ENCODE measurements around the gene WDR74. TPM values are rescaled to one million over a fixed set of nuclear protein-coding genes. Genes with fewer than 3 reads are reported as not detected.

WDR74 gene
- total and polyA plus RNA-seq, 9 of the 15 experiments (the other 6 are each of a cell fraction or from before 2014, with no cell fraction given) = 32.7 to 210 (median 114) TPM

- FAIRE-seq (no peak), DNase-seq (ENCODE audit: extremely low read depth in 1 of 4, low spot score in 3 of 4) (peak in 2 of 4 experiments; percentile 42 to 48), ATAC-seq (peak; percentile 20)
- Histone ChIP-seq H3K4me1 (replicated peaks in 1 of 2; ENCODE audit: control insufficient read depth in 2 of 2, insufficient read depth in 2 of 2, low read length in 2 of 2) (peaks cover 7 to 17% of the 10 kb centered on the region in 2 experiments; a peak in 4 of 5 replicates), H3K4me2 (ENCODE audit: insufficient read depth, low read length) (peak overlapping the region; percentile 98), H3K79me2 (ENCODE audit: control insufficient read depth, insufficient read depth, low read length) (peaks cover 51% of the 10 kb centered on the region), H2AFZ (ENCODE audit: low read depth, low read length) (peak overlapping the region; percentile 96), H3K9ac (ENCODE audit: insufficient read depth in 1 of 2, low read depth in 2 of 2, low read length in 2 of 2) (peak overlapping the region; percentile 86 to 96), H3K27ac (ENCODE audit: extremely low read depth, low read depth, low read length) (peak overlapping the region; percentile 98), H4K20me1 (replicated peaks; ENCODE audit: control insufficient read depth, insufficient read depth, low read length) (peaks cover 5% of the 10 kb centered on the region; the same call in 1 of the 2 replicates), H3K4me3 (peak overlapping the region; percentile 94), H3K9me3 (replicated peaks; ENCODE audit: control insufficient read depth, insufficient read depth, low read depth, low read length) (no peaks in the 10 kb centered on the region), H3K9me1 (ENCODE audit: control insufficient read depth, insufficient read depth, low read length) (no peaks in the 10 kb centered on the region), H3K36me3 (ENCODE audit: control insufficient read depth, insufficient read depth, low read length) (peaks cover 60% of the 10 kb centered on the region), H3K27me3 (ENCODE audit: control insufficient read depth in 2 of 2, insufficient read depth in 2 of 2, low read length in 2 of 2) (no peaks in the 10 kb centered on the region)
- no TSS peak for BruUV-seq (replicated peaks)
- in situ Hi-C loops (cut with MboI) (no loop called here), intact Hi-C loops (cut with micrococcal nuclease) (loop anchor here (1.0 kb wide), 1 partner anchor 26 kb away; the partner anchor contains the start of gene NXF1)
- WGBS (ENCODE audit: insufficient coverage, low coverage, missing lambda C conversion rate) = under 1% methylated on average over 26 of the region's 33 CpGs
- POLR2A ChIA-PET = interaction anchor here (0.6 to 4.9 kb wide), 17 partner anchors 8 to 1948 kb away, joined by 3 to 97 read pairs (median 11); partner anchors contain the start of genes SLC3A2, WDR74 and ZBTB3
- CTCF ChIA-PET (ENCODE audit: low intra/inter-chr PET ratio) = no interaction called here
- TF ChIP-seq EWSR1 (IDR thresholded peaks at IDR 0.05; ENCODE audit: borderline replicate concordance, low read depth, partially characterized antibody) (no peak), KLF6 (CRISPR knock-in tag; IDR thresholded peaks at IDR 0.05; ENCODE audit: borderline replicate concordance) (no peak), DNMT1 (IDR thresholded peaks at IDR 0.05) (no peak), ZNF384 (IDR thresholded peaks at IDR 0.05; ENCODE audit: low read depth, low read length) (no peak), NFXL1 (CRISPR knock-in tag; IDR thresholded peaks at IDR 0.05) (no peak), STAT5A (IDR thresholded peaks at IDR 0.05; ENCODE audit: borderline replicate concordance, low read length) (no peak), NKRF (IDR thresholded peaks at IDR 0.05; ENCODE audit: borderline replicate concordance) (peak; percentile 44), SAP30 (IDR thresholded peaks at IDR 0.05; ENCODE audit: borderline replicate concordance, insufficient read depth, low read depth, low read length, poor library complexity, severe bottlenecking) (peak; percentile 8), ESRRB (CRISPR knock-in tag; IDR thresholded peaks at IDR 0.05; ENCODE audit: borderline replicate concordance) (no peak), IFI16 (CRISPR knock-in tag; IDR thresholded peaks at IDR 0.05) (no peak), NFIC (IDR thresholded peaks at IDR 0.05) (no peak), MECOM (CRISPR knock-in tag; IDR thresholded peaks at IDR 0.05) (no peak), PYGO2 (tag; IDR thresholded peaks at IDR 0.05) (no peak), ZNF740 (CRISPR knock-in tag; IDR thresholded peaks at IDR 0.05) (peak; percentile 90), ZNF740 (tag; IDR thresholded peaks at IDR 0.05) (peak in 1 of 2 experiments; percentile 70; a peak in 2 of 4 replicates), CEBPB (tag; IDR thresholded peaks at IDR 0.05) (no peak), VEZF1 (CRISPR knock-in tag; IDR thresholded peaks at IDR 0.05) (peak; percentile 46; the same call in 1 of the 2 replicates), YBX1 (IDR thresholded peaks at IDR 0.05) (no peak)
Observed at GRCh38 chr11:62830904-62831519, 8.4 kb downstream of the WDR74 start.

Measured in K562 (cell line).